Psoas muscle (tissue), 8 donors: ENCODE data around the gene HIPK1. TPM values are rescaled to one million over a fixed set of nuclear protein-coding genes. Genes with fewer than 3 reads are reported as not detected.

ENCODE experiments used
- ATAC-seq, 4 donors: fragments of 200-7000 bp; cut with Tn5 transposase; one replicate each; pipeline ENCODE4 v1.9.1; 2020; ENCODE audit warnings: moderate library complexity in 3 of 4, mild to moderate bottlenecking in 2 of 4
- DNase-seq, 2 donors: peaks; one replicate each; pipeline ENCODE4 v3.0.0-alpha.2; 2020
- H3K27ac ChIP-seq: fragments of 200-600 bp; one replicate; pipeline ENCODE4 v1.8.0; 2022
- H3K27me3 ChIP-seq, 3 donors: fragments of 200-600 bp in 1 of 3; one replicate each; pipeline versions ENCODE4 v1.6.1 to v1.8.0; 2013 to 2022; ENCODE audit warnings: low read length in 2 of 3, mild to moderate bottlenecking in 2 of 3, moderate library complexity in 1 of 3; ENCODE audit not compliant: insufficient read depth in 3 of 3
- H3K36me3 ChIP-seq, 2 donors: fragments of 200-600 bp in 1 of 2; one replicate each; pipeline versions ENCODE4 v1.6.1 to v1.8.0; 2013 to 2022; ENCODE audit warnings: low read depth in 1 of 2, mild to moderate bottlenecking in 1 of 2, moderate library complexity in 1 of 2; ENCODE audit not compliant: insufficient read depth in 1 of 2
- H3K4me1 ChIP-seq: fragments of 200-600 bp; one replicate; pipeline ENCODE4 v1.8.0; 2022
- H3K4me3 ChIP-seq: fragments of 200-600 bp; one replicate; pipeline ENCODE4 v1.8.0; 2022; ENCODE audit warnings: mild to moderate bottlenecking
- H3K9me3 ChIP-seq: fragments of 200-600 bp; one replicate; pipeline ENCODE4 v1.8.0; 2022
- CTCF ChIP-seq: fragments of 200-600 bp; IDR thresholded peaks from one replicate; pipeline ENCODE4 v1.8.0; 2022; ENCODE audit warnings: antibody characterized with exemption
- WGBS, 3 donors: extraction: QIAGEN DNeasy Blood & Tissue Kit; methylation state at CpG; one replicate each; pipeline versions ENCODE4 v1.1.6 to v1.1.7; 2013; 5-methylcytosine and 5-hydroxymethylcytosine counted together
- intact Hi-C, 2 donors: fragments of 100-400 bp; cut with DNase I; formaldehyde crosslinking; loops; one replicate each; pipeline versions ENCODE4 v1.11.0 to v1.14.2; 2022
- polyA plus RNA-seq, 3 donors: library from polyadenylated mRNA; stranded (reverse); fragments of 200-250 nt; gene quantifications; one replicate each; pipeline ENCODE4 v1.2.3, GENCODE V29; 2013
- total RNA-seq, 4 donors: library from RNA; stranded (reverse); fragmentation: NEBNext Ultra II Directional in 2 of 4; extraction: Animal tissue kit (Norgen Biotek cat#: 25700) in 2 of 4; gene quantifications; one replicate each; pipeline versions ENCODE4 v1.2.1 to v1.2.4, GENCODE V29; 2021 to 2023
- donor health status: healthy with polysubstance abuse.
- donor health status: DM: no; HTN: no; CAD: no; lungs with moderate emphysema.
- donor health status: Bipolar disorder and iron deficiency.
- donor health status: healthy.
- donor health status: DM: yes; HTN: yes; CAD: no.
- donor health status: DM: no; HTN: no; CAD: no.
- donor health status: DM: no; HTN: no; CAD: no.
- donor health status: DM: yes; HTN: yes; CAD: no.

Gene HIPK1
- total and polyA plus RNA-seq, 7 donors: 16.8 to 80.6 (median 56.0) TPM

GRCh38 chr1:114008480-114008941, 79.4 kb downstream of the HIPK1 start:
- intact Hi-C loops: no loop called here
- no peak for TF ChIP-seq CTCF
- 67 to 69% (median 67%) methylated on average over 2 of the region's 2 CpGs for WGBS, 3 donors

GRCh38 chr1:114008993-114009392, 79.9 kb downstream of the HIPK1 start:
- Histone ChIP-seq H3K27ac (no peak overlapping the region), H3K27me3 (no peaks in the 10 kb centered on the region), H3K9me3 (no peaks in the 10 kb centered on the region), H3K36me3 (no peaks in the 10 kb centered on the region), H3K4me1 (no peaks in the 10 kb centered on the region), H3K4me3 (no peak overlapping the region)
- no peak for TF ChIP-seq CTCF
- intact Hi-C loops: no loop called here
- DNase-seq (no peak), ATAC-seq (no peak)

More at GRCh38 chr1:114008480-114008941, 79.4 kb downstream of the HIPK1 start:
- Histone ChIP-seq H3K27me3 (no peaks in the 10 kb centered on the region), H3K36me3 (no peaks in the 10 kb centered on the region), H3K27ac (no peak overlapping the region), H3K9me3 (no peaks in the 10 kb centered on the region), H3K4me1 (no peaks in the 10 kb centered on the region), H3K4me3 (no peak overlapping the region)
- ATAC-seq: no peak
- DNase-seq: no peak

- intact Hi-C loops: no loop called here
- no peak for TF ChIP-seq CTCF
- H3K9me3 ChIP-seq: no peaks in the 10 kb centered on the region
- no peaks in the 10 kb centered on the region for H3K4me1 ChIP-seq
- ATAC-seq (no peak), DNase-seq (no peak)
- H3K27me3 ChIP-seq: no peaks in the 10 kb centered on the region
- WGBS, 3 donors: 76 to 80% (median 76%) methylated on average over 1 of the region's 1 CpG
- H3K36me3 ChIP-seq: no peaks in the 10 kb centered on the region
- H3K4me3 ChIP-seq: no peak overlapping the region
- H3K27ac ChIP-seq: no peak overlapping the region
Measured at GRCh38 chr1:114009393-114009792, 80.3 kb downstream of the HIPK1 start.

- 59 to 62% (median 60%) methylated on average over 9 of the region's 9 CpGs for whole genome bisulfite sequencing, 3 donors
- no peaks in the 10 kb centered on the region for H3K4me1 ChIP-seq
- TF ChIP-seq CTCF: no peak
- DNase-seq (no peak), ATAC-seq (no peak)
- no peak overlapping the region for H3K4me3 ChIP-seq
- H3K27ac ChIP-seq: no peak overlapping the region
- H3K36me3 ChIP-seq: no peaks in the 10 kb centered on the region
- intact Hi-C loops: no loop called here
- no peaks in the 10 kb centered on the region for H3K9me3 ChIP-seq
- no peaks in the 10 kb centered on the region for H3K27me3 ChIP-seq
Measured at GRCh38 chr1:114010433-114011184, 81.5 kb downstream of the HIPK1 start.

- Histone ChIP-seq H3K27me3 (no peaks in the 10 kb centered on the region), H3K4me1 (no peaks in the 10 kb centered on the region), H3K9me3 (no peaks in the 10 kb centered on the region), H3K27ac (no peak overlapping the region), H3K36me3 (no peaks in the 10 kb centered on the region), H3K4me3 (no peak overlapping the region)
- ATAC-seq (no peak), DNase-seq (no peak)
- intact Hi-C loops: no loop called here
- no peak for TF ChIP-seq CTCF
Measured at GRCh38 chr1:114011796-114012195, 82.7 kb downstream of the HIPK1 start.
